Posterior vena cava (tissue), 2 donors: ENCODE measurements around the gene ZKSCAN2. TPM values are rescaled to one million over a fixed set of nuclear protein-coding genes. Genes with fewer than 3 reads are reported as not detected.

ENCODE experiments used
- DNase-seq: peaks from one replicate; pipeline ENCODE4 v3.0.0-alpha.2; 2020; ENCODE audit warnings: low spot score
- intact Hi-C, 2 donors: fragments of 100-400 bp; cut with DNase I; formaldehyde crosslinking; loops; one replicate each; pipeline versions ENCODE4 v1.14.1 to v1.14.2; 2022 to 2023
- total RNA-seq, 2 donors: library from RNA; stranded (reverse); fragmentation: NEBNext Ultra II Directional; extraction: Animal tissue kit (Norgen Biotek cat#: 25700); gene quantifications; one replicate each; pipeline ENCODE4 v1.2.1, GENCODE V29; 2021
- donor health status: DM: yes; HTN: yes; CAD: no.
- donor health status: DM: yes; HTN: yes; CAD: no.

Gene ZKSCAN2
- total RNA-seq, 2 donors from 2014 or later: 4.3 to 4.9 TPM

- DNase-seq: no peak
- intact Hi-C loops: no loop called here
Measured at GRCh38 chr16:25235991-25236390, 21.7 kb downstream of the ZKSCAN2 start.

DNA sequence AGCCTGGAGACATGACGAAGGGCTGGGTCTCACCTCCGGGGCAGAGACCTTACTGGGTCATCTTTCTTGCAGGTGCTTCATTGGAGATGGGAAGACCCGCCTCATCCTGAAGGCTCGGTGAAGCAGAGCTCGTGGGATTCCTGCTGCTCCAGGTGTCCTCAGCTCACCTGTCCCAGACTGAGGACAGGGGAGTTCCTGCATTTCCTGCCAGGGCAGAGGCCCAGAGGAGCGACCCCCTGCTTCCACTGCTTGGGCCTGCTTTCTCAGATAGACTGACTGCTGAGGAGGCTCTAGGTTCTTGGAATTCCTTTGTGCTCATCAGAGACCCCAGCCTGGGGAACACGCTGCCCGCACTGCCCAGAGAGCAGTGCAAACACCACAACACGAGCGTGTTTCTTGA, 29.3 kb downstream of the ZKSCAN2 start:
- no peak for DNase-seq
- intact Hi-C loops: no loop called here

DNA sequence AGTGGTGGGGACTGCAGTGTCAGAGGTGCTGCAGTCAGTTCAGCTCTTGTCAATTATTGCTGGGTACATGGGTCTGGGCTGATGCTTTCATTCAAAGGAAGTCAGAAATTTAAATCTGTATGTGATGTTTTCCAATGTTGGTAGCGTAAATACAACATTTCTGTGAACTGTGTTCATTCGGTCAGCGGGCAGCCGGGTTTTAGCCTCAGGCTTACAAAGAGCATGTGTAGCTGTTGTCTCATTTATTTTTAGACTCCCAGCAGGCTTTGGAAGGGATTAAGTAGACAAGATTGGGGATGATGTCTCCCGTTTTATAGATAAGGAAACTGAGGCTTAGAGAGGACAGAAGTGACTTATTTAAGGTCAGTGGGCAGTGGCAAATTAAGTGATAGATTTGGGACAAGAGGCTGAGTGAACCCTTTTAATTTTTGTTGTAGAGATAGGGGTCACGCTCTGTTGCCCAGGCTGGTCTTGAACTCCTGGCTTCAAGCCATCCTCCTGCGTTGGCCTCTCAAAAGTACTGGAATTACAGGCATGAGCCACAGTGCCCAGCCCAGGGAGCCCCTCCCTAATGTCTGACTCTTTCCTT, 32.8 kb downstream of the ZKSCAN2 start:
- intact Hi-C loops: loop anchor here in 1 of 2 donors (2.0 kb wide), 1 partner anchor 168 kb away; no protein-coding TSS in a partner anchor
- DNase-seq: no peak

DNA sequence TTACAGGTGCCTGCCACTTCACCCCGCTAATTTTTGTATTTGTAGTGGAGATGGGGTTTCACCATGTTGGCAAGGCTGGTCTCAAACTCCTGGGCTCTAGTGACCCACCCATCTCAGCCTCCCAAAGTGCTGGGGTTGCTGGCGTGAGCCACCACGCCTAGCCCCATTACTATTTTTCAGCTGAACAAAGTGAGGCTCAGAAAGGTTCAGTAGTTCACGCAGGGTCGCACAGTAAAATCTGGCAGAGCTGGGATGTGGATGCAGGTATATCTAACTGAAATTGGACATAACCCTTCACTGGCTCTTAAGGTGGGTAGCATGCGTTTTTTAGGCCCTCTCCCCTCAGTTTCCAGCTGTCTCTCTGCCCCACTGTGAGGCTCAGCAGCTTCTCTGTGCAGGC, 33.7 kb downstream of the ZKSCAN2 start:
- intact Hi-C loops: loop anchor here in 1 of 2 donors (2.0 kb wide), 1 partner anchor 167 kb away; no protein-coding TSS in a partner anchor

GRCh38 chr16:25222959-25223358, 34.7 kb downstream of the ZKSCAN2 start:
- DNase-seq: no peak
- intact Hi-C loops: no loop called here

More for the DNA sequence above, 33.7 kb downstream of the ZKSCAN2 start:
- DNase-seq: no peak

GRCh38 chr16:25219070-25219737, 38.4 kb downstream of the ZKSCAN2 start:
- no peak for DNase-seq
- intact Hi-C loops: no loop called here

GRCh38 chr16:25217921-25218320, 39.7 kb downstream of the ZKSCAN2 start:
- intact Hi-C loops: no loop called here
- no peak for DNase-seq

DNA sequence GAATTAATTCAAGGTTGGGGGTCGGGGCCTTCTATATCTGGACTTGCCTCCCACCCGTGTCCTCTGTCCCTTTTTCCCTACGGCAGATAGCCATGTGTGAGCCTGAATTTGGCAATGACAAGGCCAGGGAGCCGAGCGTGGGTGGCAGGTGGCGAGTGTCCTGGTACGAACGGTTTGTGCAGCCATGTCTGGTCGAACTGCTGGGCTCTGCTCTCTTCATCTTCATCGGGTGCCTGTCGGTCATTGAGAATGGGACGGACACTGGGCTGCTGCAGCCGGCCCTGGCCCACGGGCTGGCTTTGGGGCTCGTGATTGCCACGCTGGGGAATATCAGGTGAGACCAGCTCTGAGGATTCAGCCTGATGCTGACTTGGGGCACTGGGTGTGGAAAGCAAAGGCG, 40.5 kb downstream of the ZKSCAN2 start:
- intact Hi-C loops: no loop called here
- DNase-seq: no peak

DNA sequence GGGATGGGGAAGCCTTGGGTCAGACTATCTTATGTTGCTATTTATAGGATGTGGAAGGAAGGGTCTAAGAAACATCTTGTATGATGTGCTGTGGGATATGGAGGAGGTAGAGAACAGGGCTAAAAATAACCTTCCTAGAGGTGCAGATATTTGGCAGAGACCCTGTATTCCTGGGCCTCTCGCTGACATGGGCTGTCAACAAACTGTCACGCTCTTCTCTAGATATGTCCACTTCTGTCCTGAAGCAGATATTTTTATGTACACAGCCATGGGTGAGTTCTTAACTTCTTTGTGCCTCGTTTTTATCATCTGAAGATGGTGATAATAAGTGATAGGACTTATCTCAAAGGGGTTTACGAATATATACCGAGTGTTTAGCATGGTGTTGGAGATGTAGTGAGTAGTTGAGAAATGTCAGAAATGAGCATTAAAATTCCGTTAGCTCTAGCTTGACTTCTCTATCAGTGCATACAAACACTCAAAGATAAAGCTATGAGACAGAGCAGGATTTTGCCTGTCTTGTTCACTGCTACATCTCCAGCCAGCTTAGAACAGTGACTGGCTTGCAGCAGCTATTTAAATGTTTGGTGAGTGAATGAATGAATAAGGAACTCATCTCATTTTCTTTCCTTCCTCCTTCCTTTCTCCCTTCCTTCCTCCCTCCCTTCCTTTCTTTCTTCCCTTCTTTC, 43.8 kb downstream of the ZKSCAN2 start:
- intact Hi-C loops: no loop called here
- DNase-seq: no peak

DNA sequence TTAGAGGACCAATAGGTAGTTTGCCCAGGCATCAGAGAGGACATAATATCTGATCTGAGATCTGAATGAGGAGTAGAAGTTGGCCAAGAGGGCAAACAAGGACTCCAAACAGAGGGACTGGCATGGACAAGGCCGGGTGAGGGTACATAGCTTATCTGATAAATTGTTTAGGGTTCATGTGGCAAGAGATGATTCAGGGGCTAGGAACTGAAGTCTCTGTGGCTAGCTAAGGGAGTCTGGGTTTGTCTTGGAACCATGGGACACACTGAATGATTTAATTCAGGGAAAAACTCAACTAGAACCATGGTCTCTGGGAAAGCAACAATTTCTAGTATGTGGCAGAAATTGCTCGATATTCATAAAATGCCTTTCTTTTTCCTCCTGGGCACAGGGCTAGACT, 45.0 kb downstream of the ZKSCAN2 start:
- DNase-seq: no peak
- intact Hi-C loops: no loop called here

- no peak for DNase-seq
- intact Hi-C loops: no loop called here
Measured at GRCh38 chr16:25210758-25211157, 46.9 kb downstream of the ZKSCAN2 start.

DNA sequence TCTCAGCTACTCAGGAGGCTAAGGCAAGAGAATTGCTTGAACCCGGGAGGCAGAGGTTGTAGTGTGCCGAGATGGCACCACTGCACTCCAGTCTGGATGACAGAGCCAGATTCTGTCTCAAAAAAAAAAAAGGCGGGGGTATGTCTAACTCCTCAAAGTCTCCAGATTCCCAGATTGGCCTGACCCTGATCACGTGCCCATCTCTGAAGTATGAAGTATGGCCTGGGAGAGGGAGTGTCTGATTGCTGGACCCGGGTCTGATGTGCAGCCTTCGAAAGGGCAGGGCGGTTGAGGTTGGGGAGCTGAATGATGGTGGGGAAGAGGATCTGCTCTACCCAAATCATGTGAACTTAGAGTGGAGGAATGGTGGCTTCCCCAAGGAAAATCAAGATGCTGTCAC, 58.2 kb downstream of the ZKSCAN2 start:
- no peak for DNase-seq
- intact Hi-C loops: no loop called here

DNA sequence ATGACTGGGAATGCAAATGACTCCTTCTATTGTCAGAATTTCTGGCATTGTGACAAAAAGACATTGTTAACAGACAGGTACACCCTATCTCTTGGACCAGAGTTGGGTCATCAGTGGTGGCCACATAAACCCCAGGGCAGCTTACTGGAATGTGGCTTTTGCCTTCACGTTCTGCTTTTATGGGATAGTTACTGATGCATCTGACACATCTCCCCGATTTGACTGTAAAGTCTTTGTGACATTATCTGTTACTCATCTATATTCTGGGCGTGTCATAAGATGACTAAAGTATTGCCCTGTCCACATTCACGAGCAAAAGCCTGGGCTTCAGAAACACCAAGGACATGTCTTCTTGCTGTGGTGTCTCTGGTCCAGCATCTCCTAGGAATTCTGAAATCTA, 59.6 kb downstream of the ZKSCAN2 start:
- DNase-seq: no peak
- intact Hi-C loops: no loop called here

DNA sequence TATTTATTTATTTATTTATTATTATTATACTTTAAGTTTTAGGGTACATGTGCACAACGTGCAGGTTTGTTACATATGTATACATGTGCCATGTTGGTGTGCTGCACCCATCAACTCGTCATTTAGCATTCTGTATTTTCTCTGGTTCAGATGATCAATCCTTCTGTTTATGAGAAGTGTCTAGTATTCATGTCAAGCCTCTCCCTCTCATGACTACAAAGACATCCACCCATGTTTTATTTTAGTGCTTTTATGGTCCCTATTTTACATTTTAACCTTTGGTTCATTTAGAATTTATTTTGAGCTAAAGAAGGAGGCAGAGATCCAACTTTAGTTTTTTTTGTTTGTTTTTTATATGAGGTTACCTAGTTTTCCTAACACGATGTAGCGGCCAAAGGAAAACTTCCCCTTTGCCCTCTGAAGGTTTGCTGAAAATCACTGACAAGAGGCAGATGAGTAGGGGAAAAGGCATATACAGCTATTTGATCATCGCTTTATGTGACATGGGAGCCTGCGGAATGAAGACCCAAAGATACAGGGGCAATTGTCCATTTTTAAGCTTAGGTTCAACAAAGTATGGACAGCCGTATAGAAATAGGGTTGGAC, 63.3 kb downstream of the ZKSCAN2 start:
- intact Hi-C loops: no loop called here
- no peak for DNase-seq

- intact Hi-C loops: no loop called here
- DNase-seq: no peak
Measured at GRCh38 chr16:25192096-25192495, 65.5 kb downstream of the ZKSCAN2 start.

GRCh38 chr16:25189305-25189704, 68.3 kb downstream of the ZKSCAN2 start:
- intact Hi-C loops: no loop called here
- no peak for DNase-seq

DNA sequence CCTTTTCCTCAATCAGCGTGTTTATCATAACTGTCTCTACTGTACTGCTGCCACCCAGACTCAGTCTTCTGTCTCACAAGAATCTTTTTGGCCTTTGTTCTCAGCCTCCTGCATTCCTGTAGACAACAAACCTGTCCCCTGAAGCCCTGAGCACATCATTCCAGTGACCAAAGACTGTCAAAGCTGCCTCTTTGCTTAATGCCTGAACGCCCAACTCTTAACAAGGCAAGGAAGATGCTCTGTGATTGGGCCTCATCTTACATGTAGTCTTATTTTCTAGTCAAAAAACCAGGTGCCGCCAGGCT, 70.2 kb downstream of the ZKSCAN2 start:
- no peak for DNase-seq
- intact Hi-C loops: no loop called here
